Skeletal muscle cell (primary cell): ENCODE results near the gene ADAM29.
"Not testable (repeated sequence)": the region's sequence is repeated elsewhere in the genome, so short reads cannot be mapped to it uniquely, and the experiment has no call there.

Source experiments
- DNase-seq: peaks from one replicate; pipeline ENCODE4 v3.0.0-alpha.2; 2010; ENCODE audit warnings: low read depth
- H3K4me3 ChIP-seq: 2 replicates; pipeline ENCODE4 v1.5.1; 2011; ENCODE audit warnings: low read depth, mild to moderate bottlenecking, control low read depth, low read length, moderate library complexity

Gene ADAM29

GRCh38 chr4:174935607-174936006 is 17.4 kb downstream of the ADAM29 start:
- H3K4me3 ChIP-seq, result no peak overlapping the region
- DNase-seq, result no peak

- no peak for DNase-seq
Measured at GRCh38 chr4:174940002-174940401, 21.8 kb downstream of the ADAM29 start.

GRCh38 chr4:174946246-174946645 is 28.1 kb downstream of the ADAM29 start:
- no peak overlapping the region for H3K4me3 ChIP-seq
- DNase-seq, result no peak

More at GRCh38 chr4:174940002-174940401, 21.8 kb downstream of the ADAM29 start:
- H3K4me3 ChIP-seq, result no peak overlapping the region

- no peak overlapping the region for H3K4me3 ChIP-seq
- no peak for DNase-seq
Measured at GRCh38 chr4:174948826-174949225, 30.7 kb downstream of the ADAM29 start.

GRCh38 chr4:174972911-174973310 is 54.8 kb downstream of the ADAM29 start:
- H3K4me3 ChIP-seq, result no peak overlapping the region
- DNase-seq, result no peak

GRCh38 chr4:174973336-174973735 is 55.2 kb downstream of the ADAM29 start:
- no peak for DNase-seq
- H3K4me3 ChIP-seq, result no peak overlapping the region

GRCh38 chr4:174983128-174983750 is 65.1 kb downstream of the ADAM29 start:
- H3K4me3 ChIP-seq, result no peak overlapping the region
- no peak for DNase-seq

- DNase-seq, H3K4me3 ChIP-seq: not testable (repeated sequence)
Measured at GRCh38 chr4:174983870-174984269, 65.7 kb downstream of the ADAM29 start.

- H3K4me3 ChIP-seq, result no peak overlapping the region
- no peak for DNase-seq
Measured at GRCh38 chr4:174989791-174990190, 71.6 kb downstream of the ADAM29 start.

- DNase-seq, result no peak
- no peak overlapping the region for H3K4me3 ChIP-seq
Measured at GRCh38 chr4:174993916-174994315, 75.8 kb downstream of the ADAM29 start.

- H3K4me3 ChIP-seq, result no peak overlapping the region
- no peak for DNase-seq
Measured at GRCh38 chr4:174996079-174996478, 77.9 kb downstream of the ADAM29 start.

GRCh38 chr4:174999407-174999806 is 81.2 kb downstream of the ADAM29 start:
- H3K4me3 ChIP-seq, result no peak overlapping the region
- peak; percentile 4 for DNase-seq

GRCh38 chr4:175017751-175018150 is 99.6 kb downstream of the ADAM29 start:
- no peak overlapping the region for H3K4me3 ChIP-seq
- no peak for DNase-seq

- H3K4me3 ChIP-seq, DNase-seq: not testable (repeated sequence)
Measured at GRCh38 chr4:175019447-175019846, 101.3 kb downstream of the ADAM29 start.
